GM19328 (cell line): ENCODE results near the gene POU5F1.

Experiments used
- ATAC-seq: cut with Tn5 transposase; IDR thresholded peaks from one replicate; pipeline ENCODE4 v1.9.1; 2021; ENCODE audit warnings: mild to moderate bottlenecking, moderate library complexity; ENCODE audit not compliant: unreplicated experiment

The POU5F1 gene

GRCh38 chr6:31169123-31169857 lies 1.2 kb downstream of the POU5F1 start:
- no peak for ATAC-seq

- ATAC-seq, result no peak
Observed at GRCh38 chr6:31168606-31169005, 1.9 kb downstream of the POU5F1 start.

- no peak for ATAC-seq
Observed at GRCh38 chr6:31165986-31166385, 4.5 kb downstream of the POU5F1 start.

GRCh38 chr6:31165064-31165832 lies 5.2 kb downstream of the POU5F1 start:
- ATAC-seq, result peak; percentile 67

GRCh38 chr6:31164475-31165063 lies 5.9 kb downstream of the POU5F1 start:
- peak; percentile 7 for ATAC-seq

- ATAC-seq, result no peak
Observed at GRCh38 chr6:31163922-31164321, 6.6 kb downstream of the POU5F1 start.

GRCh38 chr6:31162463-31163165 lies 7.9 kb downstream of the POU5F1 start:
- ATAC-seq, result no peak

GRCh38 chr6:31161216-31162126 lies 9.0 kb downstream of the POU5F1 start:
- no peak for ATAC-seq

GRCh38 chr6:31158863-31159855 lies 11.3 kb downstream of the POU5F1 start:
- no peak for ATAC-seq

- ATAC-seq, result peak; percentile 85
Observed at GRCh38 chr6:31158140-31158862, 12.2 kb downstream of the POU5F1 start, which contains the start of gene TCF19. Gene TCF19, plus strand, starts transcription at chr6:31158589. Its CDS starts 881 bp downstream, at chr6:31159470.

- no peak for ATAC-seq
Observed at GRCh38 chr6:31157513-31158139, 12.9 kb downstream of the POU5F1 start, which contains the start of gene CCHCR1. Gene CCHCR1, minus strand, starts transcription at chr6:31157802. Its CDS starts 202 bp downstream, at chr6:31157600.

GRCh38 chr6:31156641-31157040 lies 13.8 kb downstream of the POU5F1 start:
- ATAC-seq, result no peak

GRCh38 chr6:31154436-31154835 lies 16.0 kb downstream of the POU5F1 start:
- no peak for ATAC-seq

- ATAC-seq, result no peak
Observed at GRCh38 chr6:31152781-31153180, 17.7 kb downstream of the POU5F1 start.

GRCh38 chr6:31149827-31150447 lies 20.5 kb downstream of the POU5F1 start:
- no peak for ATAC-seq

GRCh38 chr6:31145386-31145785 lies 25.1 kb downstream of the POU5F1 start:
- ATAC-seq, result no peak

- no peak for ATAC-seq
Observed at GRCh38 chr6:31144970-31145340, 25.5 kb downstream of the POU5F1 start.
